ENCODE results near the gene TMEM45A.
"Not testable (repeated sequence)": the region's sequence is repeated elsewhere in the genome, so short reads cannot be mapped to it uniquely, and the experiment has no call there.

Gene TMEM45A

DNA sequence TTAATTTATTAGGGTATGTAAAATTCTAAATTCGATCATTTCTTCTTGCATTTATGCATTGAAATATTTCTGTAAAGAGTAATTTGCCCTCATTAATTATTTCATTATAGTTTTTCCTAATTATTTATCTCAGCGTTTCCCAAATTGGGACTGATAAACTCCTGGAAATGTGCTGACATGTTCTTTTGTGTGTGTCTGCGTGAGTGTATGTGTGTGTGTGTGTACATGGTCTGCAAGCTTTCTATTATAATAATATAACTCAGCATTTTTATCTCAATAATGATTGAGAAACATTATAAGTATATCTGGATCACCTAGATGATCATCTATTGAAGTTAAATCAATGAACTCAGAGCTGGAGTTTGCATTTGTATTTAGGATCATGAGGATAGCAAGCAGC lies 38.7 kb downstream of the TMEM45A start:
- DNase-seq (ENCODE audit: extremely low read depth in 1 of 2, low read depth in 1 of 2), result no peak

DNA sequence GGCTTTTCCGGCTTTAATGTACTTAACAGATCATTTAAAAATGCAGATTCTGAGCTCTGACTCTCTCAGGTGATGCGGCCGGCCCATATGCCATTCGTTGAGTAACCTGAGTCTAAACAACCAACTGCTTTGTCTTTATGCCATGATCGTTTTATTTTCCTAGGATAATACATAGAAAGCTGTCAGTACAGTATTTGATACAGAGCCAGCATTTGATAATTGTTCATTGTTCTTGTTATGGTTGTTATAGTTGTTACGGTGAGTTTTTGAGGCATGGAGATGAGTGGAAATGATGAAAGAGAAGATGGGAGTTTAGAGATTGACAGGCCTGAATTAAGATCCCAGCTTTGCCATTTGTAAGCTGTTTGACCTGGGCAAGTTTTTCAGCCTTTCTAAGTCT lies 40.0 kb downstream of the TMEM45A start:
- DNase-seq (ENCODE audit: extremely low read depth in 1 of 2, low read depth in 1 of 2), result no peak

DNA sequence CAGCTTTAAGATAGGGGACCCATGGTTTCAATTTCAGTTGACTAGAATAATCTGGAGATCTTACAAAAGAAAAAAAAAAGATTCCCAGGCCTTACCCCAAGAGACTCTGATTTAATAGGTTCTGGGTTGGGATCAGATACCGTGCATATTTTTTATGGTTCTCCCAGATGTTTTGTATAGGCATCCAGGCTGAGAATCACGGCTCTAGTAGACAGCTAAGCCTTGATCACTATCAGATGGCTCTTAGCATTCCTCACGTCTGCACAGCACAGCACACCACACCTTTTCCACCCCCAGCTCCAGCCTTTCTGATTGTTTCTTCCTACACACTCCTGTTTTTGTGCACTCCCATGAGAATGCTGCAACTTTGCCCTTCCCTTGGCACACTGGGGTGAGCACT lies 40.8 kb downstream of the TMEM45A start:
- no peak for DNase-seq (ENCODE audit: extremely low read depth in 1 of 2, low read depth in 1 of 2)

DNA sequence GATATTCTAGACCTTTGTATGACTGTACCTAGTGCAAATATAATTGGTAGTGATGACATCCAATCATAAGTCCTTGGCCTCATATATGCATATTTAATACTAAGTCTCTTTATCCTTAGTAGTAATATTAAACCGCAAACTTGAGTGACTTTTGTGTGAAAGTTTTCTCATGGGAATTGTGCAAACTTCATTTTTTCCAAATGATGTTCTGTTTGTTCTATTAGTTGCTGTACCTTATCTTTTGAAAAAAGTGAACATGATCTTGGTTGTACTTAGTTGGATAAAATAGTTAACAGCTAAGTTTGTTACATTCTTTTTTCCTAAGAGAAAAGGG lies 43.2 kb downstream of the TMEM45A start:
- DNase-seq (ENCODE audit: extremely low read depth in 1 of 2, low read depth in 1 of 2), result no peak

DNA sequence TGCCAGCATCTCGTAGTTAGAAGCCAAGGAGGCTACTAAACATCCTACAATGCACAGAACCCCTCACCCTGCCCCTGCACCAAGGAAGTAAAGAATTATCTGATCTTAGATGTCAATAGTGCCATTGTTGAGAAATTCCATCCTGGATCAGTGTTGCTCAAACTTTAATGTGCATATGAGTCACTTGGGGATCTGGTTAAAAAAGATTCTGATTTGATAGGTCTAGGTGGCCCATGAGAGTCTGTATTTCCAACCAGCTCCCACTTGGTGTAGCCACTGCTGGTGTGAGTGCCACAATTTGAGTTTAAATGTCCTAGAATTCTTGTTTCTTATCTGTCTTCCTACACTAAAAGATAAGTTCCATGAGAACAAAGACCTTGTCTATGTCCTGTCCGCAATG lies 43.7 kb downstream of the TMEM45A start:
- no peak for DNase-seq (ENCODE audit: extremely low read depth in 1 of 2, low read depth in 1 of 2)

DNA sequence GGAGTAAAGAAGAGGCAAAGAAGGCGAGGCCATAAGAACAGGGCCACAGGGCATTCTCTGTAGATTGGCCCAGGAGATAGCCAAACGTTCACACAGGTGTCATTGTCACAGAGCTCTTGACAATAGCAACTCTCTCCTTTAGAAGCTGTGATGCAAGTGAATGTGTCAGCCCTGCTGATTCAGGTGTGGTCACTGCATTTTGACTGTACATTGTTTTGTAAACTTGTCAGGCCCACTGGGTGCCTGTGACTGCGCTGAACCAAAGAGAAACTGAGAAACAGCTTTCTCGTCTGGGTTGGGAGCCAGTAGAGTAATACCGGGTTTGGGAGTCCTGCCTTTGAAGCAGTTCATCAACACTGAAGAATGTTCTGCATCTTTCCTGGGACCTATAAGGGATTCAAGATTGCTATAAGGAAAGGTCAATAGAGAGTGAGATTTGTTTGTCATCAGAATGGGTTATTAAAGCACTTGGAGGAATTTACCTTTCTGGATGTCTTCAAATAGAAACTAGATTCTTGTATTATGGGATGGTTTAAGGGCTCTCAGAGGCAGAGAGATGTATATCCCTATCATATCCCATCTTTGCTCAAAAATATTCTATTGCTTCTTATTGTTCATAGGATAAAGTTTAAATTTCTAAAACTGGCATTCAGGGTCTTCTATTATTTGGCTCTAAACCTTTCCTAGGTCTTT lies 45.4 kb downstream of the TMEM45A start:
- no peak for DNase-seq (ENCODE audit: extremely low read depth in 1 of 2, low read depth in 1 of 2)

DNA sequence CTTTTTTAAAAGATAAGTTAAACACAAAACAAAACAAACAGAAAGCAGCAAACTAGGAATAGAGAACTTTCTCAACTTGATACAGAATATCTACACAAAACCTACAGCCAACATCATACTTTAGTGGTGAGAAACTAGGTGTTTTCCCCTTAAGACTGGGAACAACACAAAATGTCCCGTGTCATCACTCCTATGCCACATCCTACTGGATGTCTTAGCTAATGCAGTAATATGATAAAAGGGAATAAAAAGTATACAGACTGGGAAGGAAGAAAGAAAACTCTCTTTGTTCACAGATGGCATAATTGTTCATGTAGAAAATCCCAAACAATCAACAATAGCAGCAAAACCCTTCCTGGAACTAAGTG lies 45.9 kb downstream of the TMEM45A start:
- no peak for DNase-seq (ENCODE audit: extremely low read depth in 1 of 2, low read depth in 1 of 2)

DNA sequence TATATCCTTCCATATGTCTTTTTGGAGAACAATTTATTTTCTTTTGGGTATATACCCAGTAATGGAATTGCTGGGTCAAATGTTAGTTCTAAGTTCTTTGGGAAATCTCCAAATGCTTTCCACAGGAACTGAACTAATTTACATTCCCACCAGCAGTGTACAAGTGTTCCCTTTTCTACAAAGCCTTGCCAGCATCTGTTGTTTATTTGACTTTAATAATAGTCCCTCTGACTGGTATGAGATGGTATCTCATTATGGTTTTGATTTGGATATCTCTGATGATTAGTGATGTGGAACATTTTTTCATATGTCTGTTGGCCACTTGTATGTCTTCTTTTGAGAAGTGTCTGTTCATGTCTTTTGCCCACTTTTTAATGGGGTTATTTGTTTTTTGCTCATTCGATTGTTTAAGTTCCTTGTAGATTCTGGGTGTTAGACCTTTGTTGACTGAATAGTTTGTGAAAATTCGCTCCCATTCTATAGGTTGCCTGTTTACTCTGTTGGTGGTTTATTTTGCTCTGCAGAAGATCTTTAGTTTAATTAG lies 48.4 kb downstream of the TMEM45A start:
- no peak for DNase-seq (ENCODE audit: extremely low read depth in 1 of 2, low read depth in 1 of 2)

DNA sequence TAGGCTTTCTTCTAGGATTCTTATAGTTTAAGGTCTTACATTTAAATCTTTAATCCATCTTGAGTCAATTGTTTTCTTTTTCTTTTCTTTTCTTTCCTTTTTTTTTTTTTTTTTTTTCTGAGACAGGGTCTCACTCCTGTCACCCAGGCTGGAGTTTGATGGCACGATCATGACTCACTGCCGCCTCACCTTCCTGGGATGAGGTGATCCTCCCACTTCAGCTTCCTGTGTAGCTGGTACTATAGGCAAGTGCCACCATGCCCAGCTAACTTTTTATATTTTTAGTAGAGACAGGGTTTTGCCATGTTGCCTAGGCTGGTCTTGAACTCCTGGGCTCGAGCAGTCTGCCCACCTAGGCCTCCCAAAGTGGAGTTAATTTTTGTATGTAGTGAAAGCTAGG lies 49.0 kb downstream of the TMEM45A start:
- DNase-seq (ENCODE audit: extremely low read depth in 1 of 2, low read depth in 1 of 2), result not testable (repeated sequence)

DNA sequence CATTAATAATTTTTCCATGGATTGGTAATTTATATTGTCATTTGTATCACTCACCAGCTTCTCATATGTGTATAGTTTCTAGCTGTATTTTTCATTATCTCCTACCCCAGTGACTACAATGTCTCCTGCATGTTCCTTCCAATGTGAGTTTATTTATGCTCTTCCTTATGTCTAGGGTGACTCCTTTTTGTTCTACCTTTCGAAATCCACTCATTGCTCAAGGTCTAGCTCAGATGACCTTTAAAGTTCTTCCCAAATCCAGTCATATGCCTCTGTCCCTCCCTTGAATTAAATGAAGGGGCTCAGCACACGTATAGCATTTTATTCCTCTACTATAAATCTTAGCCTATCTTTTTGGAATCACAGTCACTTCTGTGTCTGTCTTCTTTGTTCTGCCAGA lies 53.0 kb downstream of the TMEM45A start:
- no peak for DNase-seq (ENCODE audit: extremely low read depth in 1 of 2, low read depth in 1 of 2)

DNA sequence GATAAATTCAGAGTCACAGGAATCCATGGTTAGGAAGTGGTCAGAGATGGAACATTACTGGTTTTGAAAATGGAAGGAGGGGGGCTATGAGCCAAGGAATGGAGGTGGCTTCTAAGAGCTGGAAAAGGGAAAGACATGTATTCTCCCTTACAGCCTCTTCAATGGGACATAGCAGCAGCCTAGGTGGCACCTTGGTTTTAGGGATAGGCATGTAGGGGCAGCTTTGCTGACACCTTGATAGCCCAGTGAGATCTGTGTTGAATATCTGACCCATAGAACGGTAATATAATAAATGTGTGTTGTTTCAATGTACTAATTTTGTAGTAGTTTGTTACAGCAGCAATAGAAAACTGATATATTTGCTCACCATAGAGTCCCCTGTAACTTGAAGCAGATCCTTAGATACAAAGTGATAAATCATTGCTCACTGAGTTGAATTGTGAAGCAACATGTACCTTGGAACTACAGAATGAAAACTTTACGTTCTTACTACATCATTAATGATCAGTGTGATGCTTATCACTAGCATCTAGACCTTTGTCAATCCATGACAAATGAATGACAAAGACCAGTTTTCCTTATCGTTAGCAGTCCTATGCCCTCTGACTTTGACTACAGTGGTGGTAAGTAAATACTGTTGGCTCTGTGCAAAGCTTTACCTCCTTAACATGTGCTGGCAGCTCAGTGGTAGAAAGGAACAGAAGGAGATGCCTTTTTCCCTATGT lies 53.8 kb downstream of the TMEM45A start:
- DNase-seq (ENCODE audit: extremely low read depth in 1 of 2, low read depth in 1 of 2), result no peak

DNA sequence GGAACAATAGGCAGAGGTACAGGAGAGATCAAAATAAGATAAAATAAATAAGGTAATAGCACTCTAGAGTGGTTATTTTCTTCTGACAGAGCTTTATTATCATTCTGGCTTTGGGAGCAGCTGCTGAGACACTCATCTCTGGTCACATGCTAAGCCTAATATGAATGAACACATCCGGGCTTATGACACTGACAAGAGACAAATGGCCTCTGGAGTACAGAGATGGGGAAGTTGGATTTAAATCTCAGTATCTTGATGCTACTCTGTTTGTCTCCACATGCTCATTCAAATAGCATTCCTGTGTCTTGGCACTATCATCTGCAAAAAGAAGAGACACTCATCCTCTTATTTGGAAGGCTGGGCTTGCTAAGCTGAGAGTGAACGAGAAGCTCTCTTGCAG lies 55.6 kb downstream of the TMEM45A start:
- no peak for DNase-seq (ENCODE audit: extremely low read depth in 1 of 2, low read depth in 1 of 2)

DNA sequence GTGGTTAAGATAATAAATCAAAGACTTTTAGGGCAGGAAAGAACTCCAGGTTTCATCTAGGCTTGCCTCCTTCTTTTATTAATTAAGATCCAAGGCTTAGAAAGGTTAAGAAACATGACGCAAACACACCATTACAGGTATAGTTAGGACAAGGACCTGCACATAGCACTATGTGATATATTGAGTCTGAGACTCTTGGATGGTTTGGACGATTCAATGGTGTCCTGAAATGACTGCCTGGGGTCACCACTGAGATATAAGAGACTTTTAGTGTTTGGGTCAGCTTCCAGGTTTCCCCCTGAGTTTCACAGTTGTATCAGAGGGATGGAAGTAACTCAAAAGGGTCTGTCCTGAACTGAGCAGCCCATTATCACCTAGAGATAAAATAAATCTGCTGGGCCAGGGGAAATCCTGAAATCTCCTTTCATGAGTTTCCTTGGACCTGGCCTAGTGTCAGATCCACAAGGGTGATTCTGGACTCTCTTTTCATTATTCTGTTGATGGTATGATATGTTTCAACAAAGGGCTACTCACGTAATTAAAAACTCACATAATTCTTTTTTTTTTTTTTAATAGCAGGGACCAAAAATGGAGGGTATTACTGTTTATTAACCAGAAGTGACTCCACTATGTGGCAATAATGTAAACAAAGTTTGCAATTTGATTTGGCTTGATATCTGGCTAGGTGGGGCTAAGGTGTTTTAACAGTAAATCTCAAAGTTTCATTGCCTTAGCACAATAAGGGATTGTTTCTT lies 61.4 kb downstream of the TMEM45A start:
- no peak for DNase-seq (ENCODE audit: extremely low read depth in 1 of 2, low read depth in 1 of 2)

DNA sequence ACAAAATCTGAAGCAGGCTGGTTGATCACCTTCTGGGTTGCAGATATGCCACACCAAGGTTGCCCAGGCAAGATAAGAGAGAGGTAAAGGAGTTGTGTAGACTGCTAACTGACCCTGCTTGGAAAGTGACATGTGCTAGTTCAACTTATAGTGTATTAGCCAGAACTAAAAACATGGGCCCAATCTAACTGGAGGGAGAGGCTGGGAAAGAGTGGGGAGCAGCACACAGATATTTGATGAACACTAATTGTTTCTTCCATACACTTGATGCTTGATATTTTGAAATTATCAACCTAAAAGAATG lies 61.9 kb downstream of the TMEM45A start:
- no peak for DNase-seq (ENCODE audit: extremely low read depth in 1 of 2, low read depth in 1 of 2)

DNA sequence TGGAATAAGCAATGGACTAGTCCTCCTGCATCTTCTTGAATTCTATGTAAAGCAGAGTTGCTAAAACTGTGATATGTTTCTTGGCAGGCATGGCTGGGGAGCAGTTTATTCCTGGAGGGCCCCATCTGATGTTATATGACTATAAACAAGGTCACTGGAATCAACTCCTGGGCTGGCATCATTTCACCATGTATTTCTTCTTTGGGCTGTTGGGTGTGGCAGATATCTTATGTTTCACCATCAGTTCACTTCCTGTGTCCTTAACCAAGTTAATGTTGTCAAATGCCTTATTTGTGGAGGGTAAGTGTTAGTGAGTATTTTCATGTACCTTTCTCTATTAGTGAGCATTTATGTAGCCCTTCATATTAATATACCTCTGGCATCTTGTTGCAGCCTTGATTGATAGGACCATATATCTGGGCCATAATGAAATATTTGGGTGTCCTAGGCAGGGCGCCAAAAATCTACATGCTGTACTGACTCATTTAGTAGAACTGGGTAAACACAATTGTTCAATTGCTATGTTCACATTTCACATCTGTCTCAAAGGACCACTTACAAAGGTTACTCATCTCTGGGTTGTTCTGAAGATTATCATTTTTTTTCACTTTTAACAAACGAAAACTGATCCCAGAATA lies 64.4 kb downstream of the TMEM45A start:
- DNase-seq (ENCODE audit: extremely low read depth in 1 of 2, low read depth in 1 of 2), result no peak

DNA sequence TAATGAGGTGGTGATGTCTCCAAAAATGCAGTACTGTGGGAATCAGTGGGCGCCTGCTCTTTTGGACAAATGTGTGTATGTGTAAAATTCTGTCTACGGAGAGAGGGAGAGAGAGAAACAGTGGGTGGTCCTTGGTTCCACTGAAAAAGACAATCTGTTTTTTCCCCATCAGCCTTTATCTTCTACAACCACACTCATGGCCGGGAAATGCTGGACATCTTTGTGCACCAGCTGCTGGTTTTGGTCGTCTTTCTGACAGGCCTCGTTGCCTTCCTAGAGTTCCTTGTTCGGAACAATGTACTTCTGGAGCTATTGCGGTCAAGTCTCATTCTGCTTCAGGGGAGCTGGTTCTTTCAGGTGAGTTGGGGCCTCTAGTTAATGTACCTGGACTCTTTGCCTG lies 65.8 kb downstream of the TMEM45A start:
- no peak for DNase-seq (ENCODE audit: extremely low read depth in 1 of 2, low read depth in 1 of 2)

DNA sequence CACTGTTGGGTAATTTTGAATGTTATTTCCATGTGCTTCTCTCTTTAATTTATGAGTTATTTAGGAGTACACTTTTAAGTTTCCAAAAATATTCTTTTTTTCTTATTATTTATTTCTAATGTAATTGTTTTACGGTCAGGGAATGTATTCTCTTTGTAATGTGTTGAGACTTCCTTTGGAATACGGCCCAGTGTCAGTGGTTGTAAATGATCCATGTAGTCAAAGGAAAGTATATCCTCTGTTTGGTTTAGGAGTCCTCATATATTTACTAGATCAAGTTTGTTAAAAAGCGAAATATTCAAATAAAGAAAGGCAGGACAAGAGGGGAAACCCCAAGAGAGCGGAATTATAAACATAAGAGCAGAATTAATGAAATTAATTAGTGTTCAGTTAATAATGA lies 68.0 kb downstream of the TMEM45A start:
- no peak for DNase-seq (ENCODE audit: extremely low read depth in 1 of 2, low read depth in 1 of 2)

DNA sequence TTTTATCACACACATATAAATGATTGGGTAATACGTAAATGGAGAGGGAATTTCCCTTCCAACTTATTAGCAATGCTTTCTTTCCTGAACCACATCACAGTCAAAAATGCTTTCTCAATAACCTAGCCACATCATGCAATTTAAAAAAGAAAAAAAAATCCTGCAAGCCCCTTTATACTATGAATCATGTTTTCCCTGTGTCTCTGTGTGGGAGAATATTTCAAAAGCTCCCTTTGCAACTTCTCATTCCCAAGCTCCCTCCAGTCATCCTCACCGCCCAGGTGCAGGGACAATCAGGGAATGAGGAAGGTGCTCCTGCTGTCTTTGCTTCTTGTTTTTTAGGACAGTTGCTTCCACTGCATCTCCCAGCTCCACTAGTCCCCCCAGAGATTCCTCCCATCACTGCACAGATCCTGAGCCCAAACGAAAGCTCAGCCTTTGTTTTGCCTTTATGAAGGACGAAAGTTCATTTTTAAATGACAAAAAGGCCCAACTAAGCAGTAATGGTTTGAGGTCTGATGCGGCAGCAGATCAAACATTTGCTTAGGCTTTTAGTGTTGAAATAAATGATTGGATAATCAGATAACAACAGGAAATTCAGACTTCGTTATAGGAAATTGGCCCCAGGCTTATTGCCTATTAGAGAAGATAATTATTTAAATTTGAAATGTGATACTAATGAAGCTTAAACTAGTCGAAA lies 69.2 kb downstream of the TMEM45A start:
- no peak for DNase-seq (ENCODE audit: extremely low read depth in 1 of 2, low read depth in 1 of 2)

DNA sequence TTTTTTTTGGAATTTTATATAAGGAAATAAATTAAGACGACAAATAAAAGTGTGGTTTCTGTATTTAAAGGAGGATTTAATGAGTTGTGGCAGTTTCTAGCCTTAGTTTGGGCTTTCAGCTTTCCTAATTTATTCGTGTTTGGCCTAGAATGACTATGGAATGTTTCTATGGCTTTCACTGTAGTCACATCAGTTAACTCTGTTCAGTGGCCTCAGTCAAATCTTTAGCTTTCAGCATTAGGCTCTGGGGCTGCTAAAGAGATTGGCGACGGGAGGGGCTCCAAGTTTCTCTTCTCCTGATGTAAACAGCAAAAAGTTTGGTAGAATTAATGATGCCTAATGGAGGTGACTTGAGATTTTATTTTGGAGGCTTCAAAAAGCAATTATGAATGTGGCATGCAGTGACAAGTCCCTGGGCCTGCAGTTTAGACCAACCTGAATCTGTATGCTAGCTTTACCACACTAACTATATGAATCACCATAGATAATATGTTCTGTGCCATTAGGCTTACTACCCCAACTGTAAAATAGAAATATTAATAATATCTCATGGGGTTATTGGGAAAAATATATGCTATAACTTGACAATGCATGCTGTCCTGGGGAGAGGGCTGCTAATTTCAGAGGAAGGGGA lies 69.9 kb downstream of the TMEM45A start:
- no peak for DNase-seq (ENCODE audit: extremely low read depth in 1 of 2, low read depth in 1 of 2)

DNA sequence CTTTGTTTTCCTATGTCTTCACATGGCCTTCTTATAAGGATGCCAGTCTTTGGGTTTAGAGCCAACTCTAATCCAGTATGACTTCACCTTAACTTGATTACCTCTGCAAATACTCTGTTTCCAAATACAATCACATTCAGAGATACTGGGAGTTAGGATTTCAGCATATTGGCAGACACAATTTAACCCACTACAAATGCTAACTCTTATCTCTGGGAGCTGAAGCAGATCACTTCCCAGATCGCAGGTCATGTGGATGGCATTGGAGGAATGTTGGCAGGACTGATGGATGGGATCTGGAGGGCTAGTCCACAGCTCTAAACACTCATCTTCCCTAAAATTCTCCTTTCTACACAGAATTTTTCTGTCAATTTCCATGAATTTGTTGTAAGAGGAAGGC lies 70.8 kb downstream of the TMEM45A start:
- DNase-seq (ENCODE audit: extremely low read depth in 1 of 2, low read depth in 1 of 2), result no peak
